Right lobe of liver (tissue), 4 donors: Measurements from ENCODE around the gene ADAMTS2.

Source experiments
- POLR2A ChIP-seq: fragments of 450-650 bp; IDR thresholded peaks from one replicate; pipeline ENCODE4 v1.6.1; 2017; ENCODE audit warnings: antibody characterized with exemption, mild to moderate bottlenecking
- TF ChIP-seq, protein P1 (sequence below), 4 donors: fragments of 200-600 bp in 3 of 4; fragments of 450-650 bp in 1 of 4; IDR thresholded peaks; one replicate each; pipeline versions ENCODE4 v1.5.1 to v1.8.0; 2016 to 2022; ENCODE audit warnings: antibody characterized with exemption in 4 of 4, mild to moderate bottlenecking in 2 of 4
- donor health status: DM: no; HTN: no; CAD: no.
- donor health status: DM: no; HTN: no; CAD: no.
- donor health status: DM: no; HTN: yes; CAD: no.

DNA sequence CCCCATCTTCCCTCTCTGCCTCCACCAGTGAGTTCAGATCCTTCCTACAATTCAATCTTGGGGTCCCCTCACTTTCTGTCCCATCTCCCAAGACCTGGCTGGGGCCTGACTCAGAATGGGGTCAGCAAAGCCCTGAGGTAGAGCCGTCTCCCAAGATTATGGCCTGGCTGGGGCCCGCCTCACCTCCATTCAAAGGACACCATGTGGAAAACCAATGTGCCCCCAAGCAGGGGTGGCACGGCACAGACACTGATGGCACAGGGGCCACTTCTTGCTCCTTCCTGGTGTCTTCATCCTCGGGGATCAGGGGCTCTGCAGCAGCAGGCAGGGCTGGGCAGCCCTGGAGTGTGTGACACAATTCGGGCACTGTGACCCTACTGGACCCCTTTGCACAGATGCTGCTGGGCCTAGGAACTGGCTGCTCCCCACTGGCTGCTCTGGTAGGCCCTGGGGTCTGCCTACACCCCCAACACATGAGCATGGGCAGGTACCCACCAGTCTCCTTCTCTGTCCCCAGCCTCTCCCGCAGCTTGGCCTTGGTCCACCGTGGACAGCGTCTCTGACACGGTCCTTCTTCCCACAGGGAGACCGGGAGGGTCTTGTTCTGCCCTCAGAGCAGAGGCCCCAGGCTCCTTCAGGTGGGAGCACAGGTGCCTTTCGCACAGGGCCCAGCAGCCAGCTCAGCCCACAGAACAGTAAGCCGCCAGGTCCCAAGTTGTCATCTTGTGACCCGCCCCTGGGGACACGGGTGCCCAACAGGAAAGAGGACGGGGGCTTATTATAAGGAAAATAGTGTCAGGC is 89.5 kb downstream of the ADAMTS2 start:
- TF ChIP-seq, protein P1, sequence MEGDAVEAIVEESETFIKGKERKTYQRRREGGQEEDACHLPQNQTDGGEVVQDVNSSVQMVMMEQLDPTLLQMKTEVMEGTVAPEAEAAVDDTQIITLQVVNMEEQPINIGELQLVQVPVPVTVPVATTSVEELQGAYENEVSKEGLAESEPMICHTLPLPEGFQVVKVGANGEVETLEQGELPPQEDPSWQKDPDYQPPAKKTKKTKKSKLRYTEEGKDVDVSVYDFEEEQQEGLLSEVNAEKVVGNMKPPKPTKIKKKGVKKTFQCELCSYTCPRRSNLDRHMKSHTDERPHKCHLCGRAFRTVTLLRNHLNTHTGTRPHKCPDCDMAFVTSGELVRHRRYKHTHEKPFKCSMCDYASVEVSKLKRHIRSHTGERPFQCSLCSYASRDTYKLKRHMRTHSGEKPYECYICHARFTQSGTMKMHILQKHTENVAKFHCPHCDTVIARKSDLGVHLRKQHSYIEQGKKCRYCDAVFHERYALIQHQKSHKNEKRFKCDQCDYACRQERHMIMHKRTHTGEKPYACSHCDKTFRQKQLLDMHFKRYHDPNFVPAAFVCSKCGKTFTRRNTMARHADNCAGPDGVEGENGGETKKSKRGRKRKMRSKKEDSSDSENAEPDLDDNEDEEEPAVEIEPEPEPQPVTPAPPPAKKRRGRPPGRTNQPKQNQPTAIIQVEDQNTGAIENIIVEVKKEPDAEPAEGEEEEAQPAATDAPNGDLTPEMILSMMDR (IDR thresholded peaks at IDR 0.05): no peak
- no peak for TF ChIP-seq POLR2A
